Left lung (tissue), 10 donors: ENCODE results near the gene FBLN5. TPM values are rescaled to one million over a fixed set of nuclear protein-coding genes. Genes with fewer than 3 reads are reported as not detected.

Source experiments
- ATAC-seq: fragments of 200-7000 bp; cut with Tn5 transposase; one replicate; pipeline ENCODE4 v1.9.1; 2020; ENCODE audit warnings: moderate library complexity
- DNase-seq, 4 donors: peaks; one replicate each; pipeline ENCODE4 v3.0.0-alpha.2; 2013 to 2020
- H3K27ac ChIP-seq, 2 donors: fragments of 200-600 bp; sonication (generic) in 1 of 2; one replicate each; pipeline versions ENCODE4 v1.5.0 to v1.8.0; 2020 to 2021
- H3K27me3 ChIP-seq, 2 donors: fragments of 200-600 bp; sonication (generic) in 1 of 2; one replicate each; pipeline versions ENCODE4 v1.5.0 to v1.8.0; 2020 to 2021
- H3K36me3 ChIP-seq, 2 donors: fragments of 200-600 bp; sonication (generic) in 1 of 2; one replicate each; pipeline versions ENCODE4 v1.5.0 to v1.8.0; 2020 to 2021
- H3K4me1 ChIP-seq, 2 donors: fragments of 200-600 bp; one replicate each; pipeline ENCODE4 v1.8.0; 2021
- H3K4me3 ChIP-seq, 2 donors: fragments of 200-600 bp; sonication (generic) in 1 of 2; one replicate each; pipeline versions ENCODE4 v1.5.0 to v1.8.0; 2020 to 2021; ENCODE audit warnings: mild to moderate bottlenecking in 1 of 2
- H3K9me3 ChIP-seq, 2 donors: fragments of 200-600 bp; sonication (generic) in 1 of 2; one replicate each; pipeline versions ENCODE4 v1.5.0 to v1.8.0; 2020 to 2021
- CTCF ChIP-seq, 2 donors: fragments of 200-600 bp; sonication (generic) in 1 of 2; IDR thresholded peaks; one replicate each; pipeline versions ENCODE4 v1.5.0 to v1.8.0; 2021; ENCODE audit warnings: antibody characterized with exemption in 2 of 2
- intact Hi-C, 2 donors: fragments of 100-400 bp; cut with DNase I; formaldehyde crosslinking; loops; one replicate each; pipeline versions ENCODE4 v1.11.2 to v1.14.2; 2022
- polyA plus RNA-seq, 6 donors: library from polyadenylated mRNA; unstranded; fragments of 120-200 nt; gene quantifications; one replicate each; pipeline ENCODE4 v1.2.1, GENCODE V29; 2013; ENCODE audit not compliant: insufficient read length in 6 of 6
- total RNA-seq, 2 donors: library from RNA; stranded (reverse); fragmentation: NEBNext Ultra II Directional; extraction: Animal tissue kit (Norgen Biotek cat#: 25700); gene quantifications; one replicate each; pipeline ENCODE4 v1.2.1, GENCODE V29; 2021
- donor health status: DM: no; HTN: yes; CAD: no.
- donor health status: DM: no; HTN: no; CAD: no.

The FBLN5 gene
- total and polyA plus RNA-seq, 8 donors, result 61.6 to 125 (median 87.8) TPM

DNA sequence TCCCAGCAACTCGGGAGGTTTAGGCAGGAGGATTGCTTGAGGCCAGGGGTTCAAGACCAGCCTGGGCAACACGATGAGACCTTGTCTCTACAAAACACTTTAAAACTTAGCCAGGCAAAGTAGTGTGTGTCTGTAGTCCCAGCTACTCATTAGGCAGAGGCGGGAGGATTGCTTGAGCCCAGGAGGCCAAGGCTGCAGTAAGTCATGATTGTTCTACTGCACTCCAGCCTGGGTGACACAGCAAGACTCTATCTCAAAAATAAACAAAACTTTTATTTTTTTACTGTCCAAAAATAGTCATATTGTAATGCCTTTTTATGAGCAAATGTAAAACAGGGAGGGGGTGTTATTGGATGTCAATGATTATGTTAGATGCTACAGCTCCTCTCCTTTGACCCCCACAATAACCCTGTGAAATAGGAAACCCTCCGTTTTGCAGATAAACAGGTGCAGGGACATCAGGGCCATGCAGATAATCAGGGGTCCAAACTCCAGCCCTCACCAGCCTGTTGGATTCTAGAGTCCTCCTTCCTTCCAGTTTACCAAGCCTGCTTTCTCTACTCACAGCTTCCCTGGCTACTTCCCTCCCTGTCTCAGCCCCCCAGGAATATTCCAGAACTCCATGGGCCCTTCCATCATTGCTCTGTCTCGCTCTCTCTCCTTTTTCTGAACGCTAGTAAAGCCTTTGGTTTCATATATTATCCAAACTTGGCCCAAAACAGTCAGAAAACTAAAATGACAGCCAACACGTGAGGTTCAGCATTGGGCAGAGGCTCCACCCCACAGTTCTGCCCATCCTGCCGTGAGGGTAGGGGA lies 5.9 kb upstream of the FBLN5 start:
- ATAC-seq (no peak), DNase-seq (no peak)
- Histone ChIP-seq H3K4me1 (no peaks in the 10 kb centered on the region), H3K27me3 (no peaks in the 10 kb centered on the region), H3K4me3 (no peak overlapping the region), H3K27ac (no peak overlapping the region), H3K9me3 (no peaks in the 10 kb centered on the region), H3K36me3 (no peaks in the 10 kb centered on the region)
- TF ChIP-seq CTCF (IDR thresholded peaks at IDR 0.05), result no peak
- intact Hi-C loops, result no loop called here

GRCh38 chr14:91946622-91947474 lies 646 bp downstream of the FBLN5 start:
- H3K9me3 ChIP-seq, result no peaks in the 10 kb centered on the region
- no peak for TF ChIP-seq CTCF (IDR thresholded peaks at IDR 0.05)
- H3K4me1 ChIP-seq, result peaks cover 0 to 25% of the 10 kb centered on the region in 2 donors
- no peaks in the 10 kb centered on the region for H3K36me3 ChIP-seq
- peaks cover 0 to 21% of the 10 kb centered on the region in 2 donors for H3K27me3 ChIP-seq
- H3K27ac ChIP-seq, result peak overlapping the region; percentile 72 to 83
- H3K4me3 ChIP-seq, result peak overlapping the region; percentile 45 to 57
- no peak for DNase-seq
- intact Hi-C loops, result no loop called here
- peak; percentile 35 for ATAC-seq

- ATAC-seq (peak; percentile 21), DNase-seq (no peak)
- no peaks in the 10 kb centered on the region for H3K9me3 ChIP-seq
- H3K4me3 ChIP-seq, result peak overlapping the region; percentile 45 to 57
- peaks cover 0 to 21% of the 10 kb centered on the region in 2 donors for H3K27me3 ChIP-seq
- peak overlapping the region in 1 of 2 donors; percentile 83 for H3K27ac ChIP-seq
- TF ChIP-seq CTCF (IDR thresholded peaks at IDR 0.05), result no peak
- H3K36me3 ChIP-seq, result no peaks in the 10 kb centered on the region
- peaks cover 0 to 25% of the 10 kb centered on the region in 2 donors for H3K4me1 ChIP-seq
- intact Hi-C loops, result no loop called here
Observed at GRCh38 chr14:91945751-91946621, 1.5 kb downstream of the FBLN5 start.

DNA sequence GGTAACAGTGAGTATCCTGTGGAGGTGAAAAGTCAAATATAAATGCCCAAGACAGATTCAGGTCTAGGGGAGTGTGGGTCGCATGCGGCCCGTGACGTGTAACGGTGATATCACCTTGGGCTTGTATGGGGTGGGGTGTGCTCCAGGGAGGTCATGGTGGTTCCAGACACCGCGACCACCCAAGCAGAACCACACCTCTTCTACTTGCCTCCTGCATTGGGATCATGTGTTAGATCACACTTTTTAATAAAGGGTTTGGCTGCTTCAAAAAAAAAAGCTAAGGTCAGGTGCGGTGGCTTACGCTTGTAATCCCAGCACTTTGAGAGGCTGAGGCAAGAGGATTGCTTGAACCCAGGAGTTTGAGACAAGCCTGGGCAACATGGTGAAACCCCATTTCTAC lies 4.5 kb downstream of the FBLN5 start:
- H3K9me3 ChIP-seq, result no peaks in the 10 kb centered on the region
- intact Hi-C loops, result no loop called here
- no peak overlapping the region for H3K4me3 ChIP-seq

More for the DNA sequence above, 4.5 kb downstream of the FBLN5 start:
- TF ChIP-seq CTCF (IDR thresholded peaks at IDR 0.05), result no peak
- peaks cover 0 to 20% of the 10 kb centered on the region in 2 donors for H3K27me3 ChIP-seq
- peaks cover 0 to 25% of the 10 kb centered on the region in 2 donors for H3K4me1 ChIP-seq
- H3K36me3 ChIP-seq, result peaks cover 0 to 6% of the 10 kb centered on the region in 2 donors
- ATAC-seq (no peak), DNase-seq (no peak)
- no peak overlapping the region for H3K27ac ChIP-seq
